ENCODE data around the gene GALNT12.
A peak's percentile ranks its signal among the peaks of the same experiment; 100 is the strongest.

The GALNT12 gene

DNA sequence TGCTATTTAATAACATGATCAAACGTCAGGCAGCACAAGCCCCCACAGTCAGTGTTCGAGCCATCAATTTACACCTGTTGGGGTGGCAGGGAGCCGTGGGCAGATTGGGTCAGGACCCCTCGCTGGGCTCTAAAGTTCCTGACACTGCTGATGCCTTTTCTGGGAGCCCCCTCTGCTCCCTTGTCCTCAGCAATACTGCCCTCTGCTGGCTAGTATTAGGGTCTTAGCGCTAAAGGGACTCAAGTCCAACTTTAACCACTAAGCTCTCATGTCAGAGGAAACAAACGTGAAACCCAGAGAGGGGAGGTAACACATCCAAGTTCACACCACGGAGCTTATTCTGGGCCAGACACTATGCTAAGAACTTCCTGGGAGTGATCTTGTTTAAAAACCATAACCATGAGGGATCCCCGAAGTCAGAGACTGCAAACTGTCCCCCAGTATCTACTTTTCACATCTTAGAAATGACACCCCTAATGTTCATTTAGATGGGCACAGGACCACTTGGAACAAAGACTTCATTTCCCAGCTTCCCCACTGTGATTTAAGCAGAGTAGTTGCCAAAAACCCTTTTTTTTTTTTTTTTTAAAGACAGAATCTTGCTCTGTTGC, 31.5 kb upstream of the GALNT12 start:
- Mint-ChIP-seq H3K4me3 (no peak overlapping the region), H3K4me1 (no peaks in the 10 kb centered on the region), H3K27me3 (no peaks in the 10 kb centered on the region), H3K36me3 (peaks cover 27 to 42% of the 10 kb centered on the region in 2 donors), H3K9me3 (no peaks in the 10 kb centered on the region), H3K27ac (no peak overlapping the region)
- DNase-seq: peak; percentile 31
- ATAC-seq (replicated peaks): peak; percentile 67 to 79

DNA sequence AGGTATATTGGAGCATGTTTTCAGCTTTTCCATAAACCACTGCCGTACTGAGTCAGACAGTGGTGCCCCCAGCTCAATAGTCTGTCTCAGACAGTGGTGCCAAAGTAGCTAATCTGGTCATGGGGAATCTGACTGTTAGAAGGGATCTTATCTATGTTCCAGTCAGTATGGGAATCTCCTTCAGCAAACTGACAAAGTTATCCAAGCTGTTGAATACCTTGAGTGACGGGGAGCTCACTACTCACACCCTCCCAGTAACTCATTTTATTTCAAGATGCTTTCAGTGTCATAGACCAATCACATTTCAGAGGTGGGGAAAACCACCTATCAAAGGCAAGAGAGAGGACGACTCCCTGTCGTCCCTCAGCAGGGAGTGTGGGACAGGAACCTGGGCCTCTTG, 29.9 kb upstream of the GALNT12 start:
- peaks cover 27 to 43% of the 10 kb centered on the region in 2 donors for H3K36me3 Mint-ChIP-seq
- no peak overlapping the region for H3K4me3 Mint-ChIP-seq
- H3K9me3 Mint-ChIP-seq: no peaks in the 10 kb centered on the region
- H3K4me1 Mint-ChIP-seq: no peaks in the 10 kb centered on the region
- ATAC-seq (replicated peaks) (no peak), DNase-seq (no peak)
- H3K27ac Mint-ChIP-seq: no peak overlapping the region
- H3K27me3 Mint-ChIP-seq: no peaks in the 10 kb centered on the region

DNA sequence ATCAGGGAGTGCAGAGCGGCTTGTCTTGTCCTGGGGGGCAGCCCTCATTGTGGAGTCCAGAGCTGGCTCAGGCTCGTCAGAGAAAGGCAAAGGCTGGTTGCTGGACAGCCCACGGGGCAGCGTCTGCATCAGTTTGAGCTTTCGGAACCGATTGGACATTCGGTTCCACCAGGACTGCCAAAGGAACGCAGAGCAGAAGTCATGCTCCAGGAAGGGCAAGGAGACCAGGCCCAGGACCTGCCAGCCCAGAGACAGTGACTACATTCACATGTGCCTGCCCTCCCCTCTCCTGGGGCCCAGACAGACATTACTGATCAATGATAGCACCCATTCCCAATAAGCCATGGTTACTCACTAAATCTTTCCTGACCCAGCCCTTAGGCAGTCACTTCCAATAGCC, 29.2 kb upstream of the GALNT12 start:
- Mint-ChIP-seq H3K27ac (no peak overlapping the region), H3K27me3 (no peaks in the 10 kb centered on the region), H3K4me3 (no peak overlapping the region), H3K4me1 (no peaks in the 10 kb centered on the region), H3K9me3 (no peaks in the 10 kb centered on the region), H3K36me3 (peaks cover 22 to 43% of the 10 kb centered on the region in 2 donors)
- DNase-seq (no peak), ATAC-seq (replicated peaks) (no peak)

DNA sequence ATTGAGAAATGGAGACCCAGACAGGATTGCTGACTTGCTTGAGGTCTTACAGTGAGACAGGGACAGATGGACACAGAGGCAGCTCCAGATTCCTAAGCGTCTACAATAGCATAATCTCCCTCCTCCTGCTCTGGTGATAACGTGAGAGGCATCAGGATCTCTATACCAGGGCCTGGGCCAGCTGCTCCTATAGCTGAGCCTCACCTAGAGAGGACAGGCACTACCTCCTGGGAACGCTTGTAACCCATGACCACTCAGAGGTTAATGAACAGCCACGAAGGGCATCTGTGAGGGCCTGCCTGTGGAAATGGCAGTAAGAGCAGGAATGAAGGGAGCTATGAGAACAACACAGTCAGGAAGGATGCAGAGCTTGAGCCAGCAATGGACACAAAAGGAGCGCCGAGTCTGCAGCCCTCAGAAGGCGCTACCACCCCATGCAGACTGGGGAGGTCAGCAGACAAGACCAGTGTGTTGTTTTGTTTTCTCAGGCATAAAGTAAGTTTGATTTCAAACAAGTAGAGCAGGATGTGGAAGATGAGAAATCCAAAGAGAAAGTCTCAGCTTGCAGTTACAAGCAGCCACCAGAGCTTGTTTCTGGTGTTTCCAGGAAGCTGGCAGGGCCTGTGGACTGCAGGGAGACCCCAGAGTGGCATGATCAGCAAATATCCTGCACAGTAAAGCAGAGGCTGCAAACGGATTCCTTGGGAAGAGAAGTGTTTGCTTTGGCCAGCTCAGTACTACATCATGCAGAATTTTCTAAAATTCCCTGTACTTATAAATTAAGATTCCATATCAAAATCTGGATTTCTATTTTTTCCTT, 28.5 kb upstream of the GALNT12 start:
- Mint-ChIP-seq H3K27me3 (no peaks in the 10 kb centered on the region), H3K36me3 (peaks cover 15 to 41% of the 10 kb centered on the region in 2 donors), H3K27ac (no peak overlapping the region), H3K4me3 (no peak overlapping the region), H3K4me1 (no peaks in the 10 kb centered on the region), H3K9me3 (no peaks in the 10 kb centered on the region)
- ATAC-seq (replicated peaks) (no peak), DNase-seq (no peak)

DNA sequence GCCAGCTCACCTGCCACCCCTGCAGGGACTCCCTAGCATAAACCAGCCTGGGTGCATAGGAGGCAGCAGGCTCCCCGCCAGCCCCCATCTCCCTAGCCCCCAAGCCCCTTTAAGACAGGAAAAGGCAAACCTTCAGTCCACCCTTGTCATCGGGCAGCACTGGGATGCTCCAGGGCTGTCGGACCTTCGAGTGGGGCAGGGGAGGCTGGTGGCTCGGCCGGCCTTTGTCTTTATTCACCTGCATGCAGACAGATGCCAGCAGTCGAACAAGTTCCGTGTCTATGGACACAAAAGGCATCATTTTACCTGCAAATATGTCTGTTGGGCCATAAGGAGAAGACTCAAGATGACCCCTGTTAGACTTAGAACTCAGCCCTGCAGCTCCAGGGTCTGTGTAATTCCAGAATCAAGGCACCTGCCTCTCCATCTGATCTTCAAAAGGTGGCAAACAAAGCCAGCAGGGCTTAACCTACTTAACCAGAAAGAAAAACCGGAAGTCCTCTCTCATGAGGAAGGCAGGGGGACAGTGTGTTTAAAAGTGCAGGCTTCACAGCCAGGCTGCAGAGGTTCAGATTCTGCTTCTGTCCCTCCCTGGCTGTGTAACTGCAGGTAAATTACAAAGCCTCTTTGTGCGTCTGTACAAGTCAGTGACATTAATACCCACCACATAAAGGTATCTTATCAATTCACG, 27.3 kb upstream of the GALNT12 start:
- Mint-ChIP-seq H3K9me3 (no peaks in the 10 kb centered on the region), H3K27ac (no peak overlapping the region), H3K4me1 (no peaks in the 10 kb centered on the region), H3K27me3 (no peaks in the 10 kb centered on the region), H3K36me3 (peaks cover 10 to 42% of the 10 kb centered on the region in 2 donors), H3K4me3 (no peak overlapping the region)
- DNase-seq (no peak), ATAC-seq (replicated peaks) (no peak)

DNA sequence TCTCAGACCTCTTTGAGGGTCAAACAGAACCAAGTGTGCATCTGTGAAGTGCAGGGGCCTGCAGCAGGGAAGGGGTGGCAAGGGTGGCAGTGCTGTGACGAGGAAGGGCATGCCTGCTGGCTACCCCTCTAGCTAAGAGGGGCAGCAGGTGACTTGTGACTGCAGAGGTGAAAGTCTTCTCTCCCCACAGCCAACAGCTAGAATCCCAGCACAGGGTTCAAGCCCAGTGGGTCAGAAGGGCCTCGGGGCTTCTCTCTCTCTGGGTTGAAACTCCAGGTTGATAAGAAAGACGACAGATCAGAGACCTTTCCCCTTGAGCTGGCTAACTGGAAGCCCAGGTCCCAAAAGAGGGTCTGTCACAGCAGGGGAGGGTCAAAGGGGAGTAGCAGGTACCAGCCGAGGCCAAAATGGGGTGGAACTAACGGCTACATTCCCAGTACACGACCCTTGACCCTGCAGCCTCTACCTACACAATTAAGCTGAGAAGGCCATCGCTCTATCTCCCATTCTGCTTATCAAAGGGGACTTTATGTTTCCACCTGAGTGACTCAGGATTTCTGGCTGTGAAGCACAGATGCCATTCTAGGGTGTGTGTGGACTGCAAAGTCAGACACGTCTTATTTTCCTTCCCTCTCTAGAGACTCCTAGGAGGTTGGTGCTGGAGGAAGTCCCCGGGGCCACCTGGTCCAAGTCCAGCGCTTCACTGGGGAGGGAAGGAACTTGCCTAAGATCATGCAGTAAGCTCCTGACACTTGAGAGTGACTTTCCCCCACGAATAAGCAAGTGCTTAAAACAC, 25.7 kb upstream of the GALNT12 start:
- Mint-ChIP-seq H3K4me3 (no peak overlapping the region), H3K4me1 (no peaks in the 10 kb centered on the region), H3K27me3 (no peaks in the 10 kb centered on the region), H3K36me3 (peaks cover 10 to 39% of the 10 kb centered on the region in 2 donors), H3K27ac (no peak overlapping the region), H3K9me3 (no peaks in the 10 kb centered on the region)
- DNase-seq (no peak), ATAC-seq (replicated peaks) (no peak)

DNA sequence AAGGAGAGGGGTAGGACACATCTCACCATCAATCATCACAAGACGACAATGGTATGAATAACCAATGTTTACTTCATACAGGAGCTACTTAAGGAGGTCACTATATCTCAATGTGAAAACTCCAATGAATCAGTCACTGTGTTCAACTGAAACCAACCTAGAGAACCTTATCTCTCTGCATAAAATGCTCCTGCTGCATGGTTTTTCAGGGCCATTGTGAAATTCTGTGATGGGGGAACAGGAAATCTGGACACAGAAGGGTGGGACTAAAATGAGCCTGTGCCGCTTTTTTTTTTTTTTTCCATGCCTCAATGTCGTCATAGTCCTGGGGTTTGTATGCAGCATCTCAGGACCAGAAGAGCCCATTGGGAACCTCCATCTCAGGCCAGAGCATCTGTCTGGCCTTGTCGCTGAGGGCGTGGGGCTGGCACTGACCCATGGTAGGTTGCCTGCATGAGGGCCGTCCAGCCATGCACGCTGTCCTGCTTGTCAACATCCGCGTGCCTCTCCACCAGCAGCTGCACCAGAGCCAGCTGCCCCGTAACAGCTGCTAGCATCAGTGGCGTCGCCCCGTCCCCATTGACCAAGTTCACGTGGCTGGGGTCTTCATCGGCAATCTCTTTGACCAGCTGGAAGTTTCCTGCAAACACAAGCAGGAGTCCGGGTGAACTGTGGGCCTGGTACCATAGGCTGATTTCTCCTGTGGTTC, 23.8 kb upstream of the GALNT12 start:
- DNase-seq (no peak), ATAC-seq (replicated peaks) (no peak)
- Mint-ChIP-seq H3K27me3 (no peaks in the 10 kb centered on the region), H3K27ac (no peak overlapping the region), H3K4me3 (no peak overlapping the region), H3K36me3 (peaks cover 18 to 39% of the 10 kb centered on the region in 2 donors), H3K9me3 (no peaks in the 10 kb centered on the region), H3K4me1 (no peaks in the 10 kb centered on the region)

DNA sequence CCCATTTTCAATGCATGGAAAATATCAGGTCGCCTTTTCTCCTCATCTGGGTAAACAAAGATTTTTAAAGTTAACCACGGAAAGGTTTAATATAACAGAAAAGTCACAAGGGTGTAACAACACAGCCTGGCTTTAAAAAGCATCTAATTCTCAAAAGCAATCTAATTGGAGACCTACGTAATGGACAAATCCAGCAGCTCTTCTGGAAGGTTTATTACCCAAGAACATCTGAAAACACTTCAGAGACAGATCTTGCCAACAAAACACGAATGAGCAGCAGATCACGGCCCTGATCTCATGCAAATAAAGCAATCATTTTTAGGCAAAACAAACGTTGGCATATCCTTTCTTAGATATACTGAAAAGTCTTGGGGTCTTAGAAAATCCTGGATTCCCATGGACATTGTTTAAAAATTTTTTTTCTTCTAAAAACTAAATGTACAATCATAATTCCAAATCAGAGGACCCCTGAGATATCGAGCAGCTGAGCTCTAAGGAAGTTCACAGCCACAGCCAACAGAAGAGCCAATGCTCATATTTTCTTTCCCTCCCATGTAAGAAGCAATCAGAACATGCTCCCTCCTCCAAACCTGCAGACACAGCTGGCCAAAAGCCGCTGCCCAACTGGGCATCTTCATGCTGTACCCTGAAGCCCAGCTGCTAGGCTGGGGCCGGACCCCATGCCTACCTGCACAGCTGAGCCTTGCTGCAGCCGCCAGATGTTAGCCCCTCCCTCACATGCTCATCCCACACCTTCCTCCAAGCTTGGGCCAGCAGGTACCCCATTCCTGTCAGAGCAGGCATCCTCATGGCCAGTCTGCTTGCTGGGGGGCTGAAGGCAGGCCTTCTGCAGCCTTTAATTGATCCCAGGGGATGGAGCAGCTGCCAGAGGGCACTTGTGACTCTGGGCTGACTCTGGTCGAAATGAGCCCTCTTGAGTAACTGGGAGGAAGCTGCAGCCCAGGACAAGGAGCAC, 22.4 kb upstream of the GALNT12 start:
- ATAC-seq (replicated peaks) (no peak), DNase-seq (no peak)
- Mint-ChIP-seq H3K4me3 (no peak overlapping the region), H3K36me3 (peaks cover 20 to 42% of the 10 kb centered on the region in 2 donors), H3K9me3 (no peaks in the 10 kb centered on the region), H3K27me3 (no peaks in the 10 kb centered on the region), H3K27ac (no peak overlapping the region), H3K4me1 (no peaks in the 10 kb centered on the region)

DNA sequence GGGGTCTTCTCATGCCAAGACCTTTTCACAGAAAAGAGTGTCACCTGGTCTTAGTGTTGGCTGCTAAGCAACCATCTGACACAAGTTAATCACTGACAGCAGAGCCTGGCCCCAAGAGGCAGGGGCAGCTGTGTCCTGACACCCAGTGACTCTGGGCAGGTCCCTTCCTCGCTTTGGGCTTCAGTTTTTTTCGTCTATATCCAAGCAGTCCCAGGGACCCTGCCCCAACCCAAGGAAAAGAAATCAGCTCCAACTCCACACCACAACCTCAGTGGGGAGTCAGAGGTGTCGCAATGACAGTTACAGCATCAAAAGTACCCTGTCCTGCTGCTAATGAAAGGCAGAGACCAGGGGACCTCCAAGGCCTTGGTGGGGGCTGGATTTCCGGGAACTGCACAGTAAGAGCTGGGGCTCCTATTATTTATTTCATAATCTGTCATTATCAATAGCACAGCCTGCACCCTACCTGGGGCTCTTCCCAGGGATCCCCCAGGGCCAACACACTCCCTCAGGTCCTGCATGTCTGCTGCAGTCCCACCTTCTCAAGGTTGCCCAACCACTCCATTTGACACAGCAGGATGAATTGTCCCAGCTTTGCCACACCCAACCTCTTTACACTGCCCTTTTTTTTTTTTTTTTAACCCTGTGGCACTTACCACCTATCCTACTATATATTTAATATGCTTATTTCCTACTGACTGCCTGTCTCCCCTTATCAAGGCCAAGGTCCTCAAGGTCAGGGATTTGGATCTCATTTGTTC, 20.5 kb upstream of the GALNT12 start:
- Mint-ChIP-seq H3K27ac (no peak overlapping the region), H3K9me3 (no peaks in the 10 kb centered on the region), H3K4me3 (no peak overlapping the region), H3K4me1 (peaks cover 2 to 12% of the 10 kb centered on the region in 2 donors), H3K36me3 (peaks cover 18 to 40% of the 10 kb centered on the region in 2 donors), H3K27me3 (no peaks in the 10 kb centered on the region)
- DNase-seq (no peak), ATAC-seq (replicated peaks) (no peak)

DNA sequence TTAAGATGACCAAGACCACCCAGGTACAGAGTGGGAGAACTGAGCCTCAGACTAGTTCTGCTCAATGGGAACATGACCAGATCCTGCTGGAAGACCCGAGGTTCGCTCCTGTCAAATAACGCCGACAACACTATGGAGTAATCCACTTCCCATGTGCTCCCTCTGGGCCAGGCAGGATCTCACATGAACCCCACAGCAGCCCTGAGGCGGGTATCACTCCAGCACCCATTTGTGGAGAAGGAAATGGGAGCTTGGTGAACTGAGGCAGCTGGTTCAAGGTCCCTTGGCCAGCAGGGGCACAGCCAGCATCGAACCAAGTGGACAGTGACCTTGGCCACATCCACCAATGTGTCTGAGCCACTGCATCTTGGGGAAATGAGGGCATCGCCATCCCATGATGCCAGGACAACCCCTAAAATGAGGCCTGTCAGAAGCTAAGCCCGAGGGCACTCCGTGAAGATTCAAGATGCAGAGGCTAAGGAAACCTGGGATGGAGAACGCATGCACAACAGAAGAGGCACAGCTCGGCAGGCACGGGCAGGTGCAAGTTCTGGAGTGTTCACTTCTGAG, 19.6 kb upstream of the GALNT12 start:
- Mint-ChIP-seq H3K4me3 (no peak overlapping the region), H3K27me3 (no peaks in the 10 kb centered on the region), H3K9me3 (no peaks in the 10 kb centered on the region), H3K27ac (no peak overlapping the region), H3K36me3 (peaks cover 10 to 31% of the 10 kb centered on the region in 2 donors), H3K4me1 (peaks cover 5 to 15% of the 10 kb centered on the region in 2 donors)
- no peak for DNase-seq
- ATAC-seq (replicated peaks): no peak

DNA sequence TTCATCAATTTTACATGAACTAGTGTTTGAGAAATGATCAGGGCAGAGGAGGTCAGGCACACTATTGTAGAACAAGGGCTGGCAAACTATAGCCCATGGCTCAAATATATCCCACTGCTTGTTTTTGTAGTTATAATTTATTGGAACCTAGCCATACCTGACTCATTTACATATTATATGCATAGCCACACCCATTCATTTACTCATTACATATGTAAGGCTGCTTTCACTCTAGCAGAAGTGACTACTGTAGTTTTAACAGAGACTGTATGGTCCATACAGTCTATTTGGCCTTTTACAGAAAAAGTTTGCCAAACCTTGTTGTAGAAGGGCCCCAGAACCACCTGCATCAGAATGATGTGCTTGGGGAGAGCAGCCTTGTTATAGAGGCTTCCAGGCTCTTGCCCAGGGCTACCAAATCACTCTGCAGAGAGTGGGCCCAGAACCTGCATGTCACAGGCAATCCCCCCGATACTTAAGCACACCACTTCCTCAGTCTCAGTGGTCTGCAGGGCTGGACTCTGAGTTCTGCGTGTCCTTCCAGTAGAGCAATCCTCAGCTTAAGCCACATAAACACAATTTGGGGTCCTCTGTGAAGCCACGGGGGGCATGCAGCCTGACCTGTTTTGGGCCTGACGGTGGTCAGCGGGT, 17.9 kb upstream of the GALNT12 start:
- Mint-ChIP-seq H3K27me3 (no peaks in the 10 kb centered on the region), H3K36me3 (peaks cover 10 to 17% of the 10 kb centered on the region in 2 donors), H3K27ac (no peak overlapping the region), H3K9me3 (no peaks in the 10 kb centered on the region), H3K4me1 (peaks cover 5 to 17% of the 10 kb centered on the region in 2 donors), H3K4me3 (no peak overlapping the region)
- ATAC-seq (replicated peaks) (no peak), DNase-seq (no peak)

All from stimulated activated naive B cell treated with anti-CD40 and anti-IgM and Interleukin-4, amounts not matched to agents 10 μg/mL and 1 μg/mL and 100 μg/mL, for 72 hours (primary cell).